ENCODE measurements around the gene PIK3C2G. TPM values are rescaled to one million over a fixed set of nuclear protein-coding genes. Genes with fewer than 3 reads are reported as not detected.
"Not testable (repeated sequence)": the region's sequence is repeated elsewhere in the genome, so short reads cannot be mapped to it uniquely, and the experiment has no call there.

Gene PIK3C2G
- total and polyA plus RNA-seq, 5 donors, result not detected

- H3K9me3 ChIP-seq (ENCODE audit: control insufficient read depth, low read length); H3K27ac ChIP-seq (ENCODE audit: low read length); H3K4me3 ChIP-seq (ENCODE audit: low read length); intact Hi-C loops (cut with DNase I); DNase-seq; H3K27me3 ChIP-seq (ENCODE audit: control insufficient read depth, insufficient read depth); H3K4me1 ChIP-seq (ENCODE audit: control insufficient read depth, insufficient read depth, low read length); ATAC-seq: not testable (repeated sequence)
- 97% methylated on average over 6 of the region's 6 CpGs for WGBS
These were observed 6.3 kb upstream of the PIK3C2G start for GRCh38 chr12:18255004-18255403.

DNA sequence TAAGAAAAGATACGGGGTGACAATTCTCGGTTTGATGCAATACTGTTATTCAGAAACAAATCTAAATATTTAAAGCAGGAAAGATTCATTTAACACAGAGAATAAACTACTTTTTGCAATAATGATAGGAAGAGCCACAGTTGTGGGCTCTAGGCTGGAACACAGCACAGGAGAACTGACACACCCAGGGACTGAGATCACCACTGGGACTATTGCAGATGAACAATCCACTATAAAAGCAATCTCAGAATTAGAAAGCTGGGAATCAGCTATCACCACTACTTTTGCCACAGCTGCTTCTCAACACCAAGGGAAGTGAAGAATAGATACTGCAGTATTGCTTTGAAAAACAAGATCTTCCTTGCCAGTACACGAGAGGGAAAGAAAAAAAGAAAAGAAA, 4.1 kb upstream of the PIK3C2G start:
- WGBS, result 73% methylated on average over 3 of the region's 3 CpGs
- ATAC-seq (no peak), DNase-seq (no peak)
- H3K4me1 ChIP-seq (ENCODE audit: control insufficient read depth, insufficient read depth, low read length), result no peaks in the 10 kb centered on the region
- H3K4me3 ChIP-seq (ENCODE audit: low read length), result no peak overlapping the region
- no peaks in the 10 kb centered on the region for H3K27me3 ChIP-seq (ENCODE audit: control insufficient read depth, insufficient read depth)
- no peak overlapping the region for H3K27ac ChIP-seq (ENCODE audit: low read length)
- H3K9me3 ChIP-seq (ENCODE audit: control insufficient read depth, low read length), result no peaks in the 10 kb centered on the region
- intact Hi-C loops (cut with DNase I), result no loop called here

DNA sequence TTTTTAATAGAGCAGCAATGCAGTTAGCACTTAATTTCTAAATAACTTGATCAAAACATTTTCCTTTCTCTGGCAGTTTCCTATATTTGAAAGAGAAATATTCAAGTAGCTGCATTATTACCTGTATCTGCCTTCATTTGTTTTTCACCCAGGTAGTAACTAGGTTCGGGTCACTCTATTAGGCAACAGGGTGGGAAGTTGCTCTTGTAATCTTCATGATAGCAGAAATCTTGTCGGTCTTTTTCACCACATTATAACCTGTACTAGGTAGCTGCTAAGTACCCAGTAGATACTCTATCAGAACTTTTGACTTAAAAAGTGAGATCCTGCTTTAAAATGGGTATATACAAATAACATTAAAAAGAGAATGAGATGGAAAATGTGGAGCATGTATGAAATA, 2.4 kb upstream of the PIK3C2G start:
- Histone ChIP-seq H3K27me3 (ENCODE audit: control insufficient read depth, insufficient read depth) (no peaks in the 10 kb centered on the region), H3K27ac (ENCODE audit: low read length) (no peak overlapping the region), H3K4me1 (ENCODE audit: control insufficient read depth, insufficient read depth, low read length) (no peaks in the 10 kb centered on the region), H3K9me3 (ENCODE audit: control insufficient read depth, low read length) (no peaks in the 10 kb centered on the region), H3K4me3 (ENCODE audit: low read length) (no peak overlapping the region)
- DNase-seq (no peak), ATAC-seq (no peak)
- intact Hi-C loops (cut with DNase I), result no loop called here
- 85% methylated on average over 2 of the region's 2 CpGs for WGBS

- Histone ChIP-seq H3K4me3 (ENCODE audit: low read length) (no peak overlapping the region), H3K4me1 (ENCODE audit: control insufficient read depth, insufficient read depth, low read length) (no peaks in the 10 kb centered on the region), H3K27ac (ENCODE audit: low read length) (no peak overlapping the region), H3K9me3 (ENCODE audit: control insufficient read depth, low read length) (no peaks in the 10 kb centered on the region), H3K27me3 (ENCODE audit: control insufficient read depth, insufficient read depth) (no peaks in the 10 kb centered on the region)
- 93% methylated on average over 1 of the region's 1 CpG for WGBS
- intact Hi-C loops (cut with DNase I), result no loop called here
- no peak for DNase-seq
- no peak for ATAC-seq
These were observed 1.2 kb upstream of the PIK3C2G start for GRCh38 chr12:18259906-18260682.

DNA sequence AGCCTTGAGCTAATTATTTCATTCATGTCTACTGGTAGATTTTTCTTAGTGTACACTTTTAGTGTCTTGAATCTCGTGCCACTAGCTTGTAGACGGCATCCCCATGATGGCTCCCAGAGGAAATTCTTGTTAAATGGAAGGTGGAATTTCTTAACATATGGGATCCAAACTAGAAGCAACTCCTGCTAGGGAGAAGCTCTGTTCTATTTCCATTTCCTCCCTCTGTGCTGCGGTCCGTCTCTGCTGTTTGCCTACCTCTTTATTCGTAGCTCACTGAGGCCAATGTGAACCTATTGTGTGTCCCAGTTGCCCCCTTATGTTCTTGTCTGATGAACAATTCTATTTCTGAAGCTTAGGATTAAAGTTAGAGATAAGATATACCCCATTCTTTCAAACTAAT, 588 bp downstream of the PIK3C2G start:
- Histone ChIP-seq H3K4me3 (ENCODE audit: low read length) (no peak overlapping the region), H3K27ac (ENCODE audit: low read length) (no peak overlapping the region), H3K4me1 (ENCODE audit: control insufficient read depth, insufficient read depth, low read length) (no peaks in the 10 kb centered on the region), H3K27me3 (ENCODE audit: control insufficient read depth, insufficient read depth) (no peaks in the 10 kb centered on the region), H3K9me3 (ENCODE audit: control insufficient read depth, low read length) (no peaks in the 10 kb centered on the region)
- DNase-seq (no peak), ATAC-seq (no peak)
- WGBS, result 89% methylated on average over 5 of the region's 5 CpGs
- intact Hi-C loops (cut with DNase I), result no loop called here

- Histone ChIP-seq H3K27ac (ENCODE audit: low read length) (no peak overlapping the region), H3K4me1 (ENCODE audit: control insufficient read depth, insufficient read depth, low read length) (no peaks in the 10 kb centered on the region), H3K4me3 (ENCODE audit: low read length) (no peak overlapping the region), H3K27me3 (ENCODE audit: control insufficient read depth, insufficient read depth) (no peaks in the 10 kb centered on the region), H3K9me3 (ENCODE audit: control insufficient read depth, low read length) (no peaks in the 10 kb centered on the region)
- intact Hi-C loops (cut with DNase I), result no loop called here
- 52% methylated on average over 2 of the region's 2 CpGs for WGBS
- DNase-seq, result no peak
- ATAC-seq, result no peak
These were observed 1.2 kb downstream of the PIK3C2G start for GRCh38 chr12:18262514-18262913.

GRCh38 chr12:18264581-18265075, 3.3 kb downstream of the PIK3C2G start:
- no peak for DNase-seq
- ATAC-seq, result no peak
- intact Hi-C loops (cut with DNase I), result no loop called here
- no peak overlapping the region for H3K4me3 ChIP-seq (ENCODE audit: low read length)
- H3K9me3 ChIP-seq (ENCODE audit: control insufficient read depth, low read length), result no peaks in the 10 kb centered on the region
- no peaks in the 10 kb centered on the region for H3K4me1 ChIP-seq (ENCODE audit: control insufficient read depth, insufficient read depth, low read length)
- no peaks in the 10 kb centered on the region for H3K27me3 ChIP-seq (ENCODE audit: control insufficient read depth, insufficient read depth)
- no peak overlapping the region for H3K27ac ChIP-seq (ENCODE audit: low read length)
- 98% methylated on average over 1 of the region's 1 CpG for WGBS

- DNase-seq, result no peak
These were observed 6.2 kb downstream of the PIK3C2G start for GRCh38 chr12:18267427-18268099.

DNA sequence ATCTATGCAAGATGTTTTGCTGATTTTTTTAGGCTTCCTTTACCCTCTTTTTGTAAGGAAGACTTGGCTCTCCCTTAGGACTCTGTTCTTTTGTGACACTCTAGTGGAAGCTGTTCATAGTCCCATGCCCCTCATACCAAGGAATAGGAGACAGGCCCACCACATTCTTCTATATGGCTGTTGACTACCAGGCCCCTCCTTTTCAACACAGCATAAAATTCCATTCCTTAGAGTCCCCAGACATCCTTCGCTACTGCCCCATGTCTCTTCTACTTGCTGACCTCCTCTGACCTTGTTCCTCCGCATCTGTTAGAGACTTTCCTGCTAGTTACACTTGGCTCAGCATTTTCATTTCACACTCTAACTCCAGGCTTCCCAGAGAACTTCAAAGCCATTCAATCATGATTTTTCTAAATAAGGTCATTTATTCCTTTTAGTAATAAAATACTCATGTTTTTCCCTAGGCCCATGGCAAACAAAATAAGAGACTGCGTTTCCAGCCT, 9.7 kb downstream of the PIK3C2G start:
- Histone ChIP-seq H3K4me1 (ENCODE audit: control insufficient read depth, insufficient read depth, low read length) (no peaks in the 10 kb centered on the region), H3K9me3 (ENCODE audit: control insufficient read depth, low read length) (no peaks in the 10 kb centered on the region), H3K27me3 (ENCODE audit: control insufficient read depth, insufficient read depth) (no peaks in the 10 kb centered on the region), H3K4me3 (ENCODE audit: low read length) (no peak overlapping the region), H3K27ac (ENCODE audit: low read length) (no peak overlapping the region)
- WGBS, result 51% methylated on average over 3 of the region's 3 CpGs
- intact Hi-C loops (cut with DNase I), result no loop called here
- ATAC-seq (no peak), DNase-seq (no peak)

More at GRCh38 chr12:18267427-18268099, 6.2 kb downstream of the PIK3C2G start:
- Histone ChIP-seq H3K27me3 (ENCODE audit: control insufficient read depth, insufficient read depth) (no peaks in the 10 kb centered on the region), H3K4me3 (ENCODE audit: low read length) (no peak overlapping the region), H3K9me3 (ENCODE audit: control insufficient read depth, low read length) (no peaks in the 10 kb centered on the region), H3K27ac (ENCODE audit: low read length) (no peak overlapping the region), H3K4me1 (ENCODE audit: control insufficient read depth, insufficient read depth, low read length) (no peaks in the 10 kb centered on the region)
- intact Hi-C loops (cut with DNase I), result no loop called here
- no peak for ATAC-seq
- WGBS, result 85% methylated on average over 9 of the region's 9 CpGs

GRCh38 chr12:18275981-18276380, 14.7 kb downstream of the PIK3C2G start:
- Histone ChIP-seq H3K4me1 (ENCODE audit: control insufficient read depth, insufficient read depth, low read length) (no peaks in the 10 kb centered on the region), H3K27me3 (ENCODE audit: control insufficient read depth, insufficient read depth) (no peaks in the 10 kb centered on the region), H3K4me3 (ENCODE audit: low read length) (no peak overlapping the region), H3K27ac (ENCODE audit: low read length) (no peak overlapping the region), H3K9me3 (ENCODE audit: control insufficient read depth, low read length) (no peaks in the 10 kb centered on the region)
- ATAC-seq, result no peak
- WGBS, result 74% methylated on average over 1 of the region's 1 CpG
- intact Hi-C loops (cut with DNase I), result no loop called here
- DNase-seq, result no peak

DNA sequence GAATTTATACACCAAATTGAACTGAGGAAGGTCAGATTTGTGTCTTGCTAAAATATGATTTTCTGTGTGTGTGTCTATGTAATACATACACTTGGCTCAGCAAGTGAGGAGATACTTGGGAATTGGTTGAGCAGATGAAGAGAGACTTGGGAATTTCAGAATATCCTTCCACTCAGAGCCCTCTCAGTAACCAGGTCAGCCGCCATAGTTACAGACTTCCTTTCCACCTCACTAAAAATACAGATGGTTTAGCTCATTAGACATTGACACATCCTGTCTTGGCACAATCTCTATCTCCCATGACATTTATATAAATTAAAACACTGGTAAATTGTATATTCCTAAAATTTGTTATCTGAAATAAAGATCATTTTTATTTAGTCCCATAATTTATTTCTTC, 15.9 kb downstream of the PIK3C2G start:
- intact Hi-C loops (cut with DNase I), result no loop called here
- H3K27ac ChIP-seq (ENCODE audit: low read length), result no peak overlapping the region
- ATAC-seq, result no peak

More for the DNA sequence above, 15.9 kb downstream of the PIK3C2G start:
- DNase-seq, result no peak
- no peaks in the 10 kb centered on the region for H3K4me1 ChIP-seq (ENCODE audit: control insufficient read depth, insufficient read depth, low read length)
- no peaks in the 10 kb centered on the region for H3K27me3 ChIP-seq (ENCODE audit: control insufficient read depth, insufficient read depth)
- no peak overlapping the region for H3K4me3 ChIP-seq (ENCODE audit: low read length)
- WGBS, result 73% methylated on average over 1 of the region's 1 CpG
- H3K9me3 ChIP-seq (ENCODE audit: control insufficient read depth, low read length), result no peaks in the 10 kb centered on the region
